CD4-positive, CD25-positive, alpha-beta regulatory T cell (primary cell): ENCODE results near the gene PPIH. TPM values are rescaled to one million over a fixed set of nuclear protein-coding genes. Genes with fewer than 3 reads are reported as not detected.
A peak's percentile ranks its signal among the peaks of the same experiment; 100 is the strongest.

Source experiments
- ATAC-seq, 2 donors: fragments of 150-1000 bp; cut with Tn5 transposase; one replicate each; pipeline ENCODE4 v1.10.0; 2021; ENCODE audit warnings: low read depth in 2 of 2, moderate number of reproducible peaks in 2 of 2, moderate library complexity in 1 of 2
- DNase-seq, 3 donors: peaks; one replicate each; pipeline versions ENCODE4 v3.0.0 to v3.0.0-alpha.2; 2012 to 2022; ENCODE audit warnings: mixed read lengths in 1 of 3
- H3K27ac ChIP-seq: one replicate; pipeline ENCODE4 v1.7.0; 2013; ENCODE audit warnings: mild to moderate bottlenecking, low read length; ENCODE audit not compliant: insufficient read depth, poor library complexity, severe bottlenecking
- H3K27me3 ChIP-seq: one replicate; pipeline ENCODE4 v1.7.0; 2013; ENCODE audit warnings: low read length; ENCODE audit not compliant: control insufficient read depth, insufficient read depth
- H3K36me3 ChIP-seq: one replicate; pipeline ENCODE4 v1.7.0; 2013; ENCODE audit warnings: mild to moderate bottlenecking, low read length, moderate library complexity; ENCODE audit not compliant: control insufficient read depth, insufficient read depth
- H3K4me1 ChIP-seq: 2 replicates; pipeline ENCODE4 v1.7.0; 2013; ENCODE audit warnings: mild to moderate bottlenecking, low read length; ENCODE audit not compliant: insufficient read depth, control insufficient read depth, poor library complexity, severe bottlenecking
- H3K4me3 ChIP-seq: one replicate; pipeline ENCODE4 v1.7.0; 2013; ENCODE audit warnings: low read depth, mild to moderate bottlenecking, low read length, moderate library complexity
- H3K9me3 ChIP-seq, 2 experiments: 1 replicate in 1 of 2; 2 replicates in 1 of 2; pipeline ENCODE4 v1.7.0; 2013; ENCODE audit warnings: low read length in 2 of 2, mild to moderate bottlenecking in 1 of 2, moderate library complexity in 1 of 2; ENCODE audit not compliant: control insufficient read depth in 2 of 2
- H3K27ac Mint-ChIP-seq, 3 donors: one replicate each; pipeline ENCODE4 v1.8.0; 2020 to 2022; ENCODE audit warnings: mild to moderate bottlenecking in 3 of 3, mixed read lengths in 3 of 3, moderate library complexity in 2 of 3
- H3K27me3 Mint-ChIP-seq: one replicate; pipeline ENCODE4 v1.8.0; 2022; ENCODE audit warnings: mild to moderate bottlenecking, mixed read lengths
- H3K36me3 Mint-ChIP-seq: one replicate; pipeline ENCODE4 v1.8.0; 2020; ENCODE audit warnings: mixed read lengths
- H3K4me1 Mint-ChIP-seq, 4 donors: one replicate each; pipeline ENCODE4 v1.8.0; 2020 to 2022; ENCODE audit warnings: mixed read lengths in 4 of 4, mild to moderate bottlenecking in 1 of 4
- H3K4me3 Mint-ChIP-seq, 4 donors: one replicate each; pipeline ENCODE4 v1.8.0; 2020 to 2022; ENCODE audit warnings: mild to moderate bottlenecking in 4 of 4, mixed read lengths in 4 of 4, moderate library complexity in 3 of 4
- H3K9me3 Mint-ChIP-seq, 7 donors: one replicate each; pipeline ENCODE4 v1.8.0; 2020 to 2022; ENCODE audit warnings: mixed read lengths in 7 of 7, mild to moderate bottlenecking in 3 of 7, moderate library complexity in 2 of 7
- polyA plus RNA-seq, 4 donors: library from polyadenylated mRNA; unstranded; fragments of 300-500 nt; fragmentation: Illumina TruSeq; gene quantifications; one replicate each; pipeline ENCODE4 v1.2.3, GENCODE V29; 2021
- total RNA-seq: library from RNA; stranded (reverse); gene quantifications from one replicate; pipeline ENCODE4 v1.2.3, GENCODE V29; 2022

Gene PPIH
- total and polyA plus RNA-seq, 5 donors from 2014 or later, result 29.6 to 72.9 (median 68.4) TPM

GRCh38 chr1:42684139-42684538, 25.9 kb downstream of the PPIH start:
- no peaks in the 10 kb centered on the region for H3K27me3 ChIP-seq
- peaks cover 5% of the 10 kb centered on the region for H3K36me3 ChIP-seq
- peaks cover 25% of the 10 kb centered on the region for H3K36me3 Mint-ChIP-seq
- ATAC-seq (no peak), DNase-seq (peak in 1 of 3 donors; percentile 32)
- H3K4me1 Mint-ChIP-seq, result peaks cover 43 to 84% (median 67%) of the 10 kb centered on the region in 4 donors
- peak overlapping the region; percentile 2 to 98 (median 98) for H3K27ac Mint-ChIP-seq
- no peaks in the 10 kb centered on the region for H3K27me3 Mint-ChIP-seq
- H3K9me3 ChIP-seq, result no peaks in the 10 kb centered on the region
- peak overlapping the region; percentile 95 for H3K4me3 ChIP-seq
- H3K9me3 Mint-ChIP-seq, result no peaks in the 10 kb centered on the region
- peaks cover 71% of the 10 kb centered on the region for H3K4me1 ChIP-seq
- peak overlapping the region; percentile 93 to 99 (median 94) for H3K4me3 Mint-ChIP-seq
- H3K27ac ChIP-seq, result peak overlapping the region; percentile 79

- no peak overlapping the region for H3K27ac ChIP-seq
- DNase-seq, result no peak
Measured at GRCh38 chr1:42686418-42686817, 28.2 kb downstream of the PPIH start.

GRCh38 chr1:42689912-42690311, 31.7 kb downstream of the PPIH start:
- H3K27ac Mint-ChIP-seq, result peak overlapping the region in 2 of 3 donors; percentile 21 to 81
- Histone ChIP-seq H3K27ac (no peak overlapping the region), H3K27me3 (no peaks in the 10 kb centered on the region), H3K4me3 (peak overlapping the region; percentile 41), H3K9me3 (no peaks in the 10 kb centered on the region), H3K36me3 (peaks cover 18% of the 10 kb centered on the region), H3K4me1 (peaks cover 79% of the 10 kb centered on the region)
- ATAC-seq (no peak), DNase-seq (no peak)
- no peaks in the 10 kb centered on the region for H3K9me3 Mint-ChIP-seq
- H3K36me3 Mint-ChIP-seq, result peaks cover 9% of the 10 kb centered on the region
- H3K27me3 Mint-ChIP-seq, result no peaks in the 10 kb centered on the region
- H3K4me3 Mint-ChIP-seq, result peak overlapping the region in 3 of 4 donors; percentile 38 to 56 (median 43)
- peaks cover 60 to 96% (median 84%) of the 10 kb centered on the region in 4 donors for H3K4me1 Mint-ChIP-seq

More at GRCh38 chr1:42686418-42686817, 28.2 kb downstream of the PPIH start:
- peaks cover 66 to 89% (median 79%) of the 10 kb centered on the region in 4 donors for H3K4me1 Mint-ChIP-seq
- ATAC-seq, result no peak
- Histone ChIP-seq H3K9me3 (no peaks in the 10 kb centered on the region), H3K27me3 (no peaks in the 10 kb centered on the region), H3K36me3 (peaks cover 5% of the 10 kb centered on the region), H3K4me1 (peaks cover 84% of the 10 kb centered on the region), H3K4me3 (peak overlapping the region; percentile 95)
- H3K27ac Mint-ChIP-seq, result peak overlapping the region in 1 of 3 donors; percentile 22
- no peaks in the 10 kb centered on the region for H3K9me3 Mint-ChIP-seq
- H3K27me3 Mint-ChIP-seq, result no peaks in the 10 kb centered on the region
- H3K36me3 Mint-ChIP-seq, result peaks cover 25% of the 10 kb centered on the region
- peak overlapping the region; percentile 23 to 78 (median 64) for H3K4me3 Mint-ChIP-seq

- H3K27me3 ChIP-seq, result no peaks in the 10 kb centered on the region
- H3K4me3 ChIP-seq, result peak overlapping the region; percentile 41
- DNase-seq (no peak), ATAC-seq (no peak)
- Mint-ChIP-seq H3K9me3 (no peaks in the 10 kb centered on the region), H3K27me3 (no peaks in the 10 kb centered on the region), H3K4me3 (peak overlapping the region in 3 of 4 donors; percentile 33 to 56 (median 51)), H3K4me1 (peaks cover 55 to 94% (median 81%) of the 10 kb centered on the region in 4 donors), H3K36me3 (peaks cover 16% of the 10 kb centered on the region), H3K27ac (no peak overlapping the region)
- H3K36me3 ChIP-seq, result peaks cover 25% of the 10 kb centered on the region
- no peaks in the 10 kb centered on the region for H3K9me3 ChIP-seq
- H3K4me1 ChIP-seq, result peaks cover 72% of the 10 kb centered on the region
- no peak overlapping the region for H3K27ac ChIP-seq
Measured at GRCh38 chr1:42690477-42691156, 32.4 kb downstream of the PPIH start.

- H3K4me3 ChIP-seq, result peak overlapping the region; percentile 41
- Mint-ChIP-seq H3K27ac (no peak overlapping the region), H3K9me3 (no peaks in the 10 kb centered on the region), H3K4me3 (peak overlapping the region in 3 of 4 donors; percentile 26 to 56 (median 51)), H3K27me3 (no peaks in the 10 kb centered on the region), H3K36me3 (peaks cover 20% of the 10 kb centered on the region), H3K4me1 (peaks cover 57 to 90% (median 80%) of the 10 kb centered on the region in 4 donors)
- no peaks in the 10 kb centered on the region for H3K9me3 ChIP-seq
- no peak overlapping the region for H3K27ac ChIP-seq
- DNase-seq, result no peak
- peaks cover 29% of the 10 kb centered on the region for H3K36me3 ChIP-seq
- no peak for ATAC-seq
- H3K27me3 ChIP-seq, result no peaks in the 10 kb centered on the region
- H3K4me1 ChIP-seq, result peaks cover 67% of the 10 kb centered on the region
Measured at GRCh38 chr1:42691157-42691498, 32.9 kb downstream of the PPIH start.

- peaks cover 40% of the 10 kb centered on the region for H3K36me3 ChIP-seq
- H3K36me3 Mint-ChIP-seq, result peaks cover 29% of the 10 kb centered on the region
- H3K27me3 ChIP-seq, result no peaks in the 10 kb centered on the region
- peak overlapping the region; percentile 7 to 53 (median 11) for H3K4me3 Mint-ChIP-seq
- peak overlapping the region; percentile 2 for H3K4me3 ChIP-seq
- peak overlapping the region in 2 of 3 donors; percentile 0 to 1 for H3K27ac Mint-ChIP-seq
- no peaks in the 10 kb centered on the region for H3K9me3 Mint-ChIP-seq
- no peak for ATAC-seq
- H3K4me1 Mint-ChIP-seq, result peaks cover 57 to 76% (median 67%) of the 10 kb centered on the region in 4 donors
- H3K9me3 ChIP-seq, result no peaks in the 10 kb centered on the region
- H3K4me1 ChIP-seq, result peaks cover 54% of the 10 kb centered on the region
- no peak for DNase-seq
- no peaks in the 10 kb centered on the region for H3K27me3 Mint-ChIP-seq
- H3K27ac ChIP-seq, result no peak overlapping the region
Measured at GRCh38 chr1:42692461-42692860, 34.2 kb downstream of the PPIH start.

- Mint-ChIP-seq H3K4me1 (peaks cover 52 to 72% (median 63%) of the 10 kb centered on the region in 4 donors), H3K36me3 (peaks cover 26% of the 10 kb centered on the region)
Measured at GRCh38 chr1:42692911-42693310, 34.7 kb downstream of the PPIH start.

More at GRCh38 chr1:42692911-42693310, 34.7 kb downstream of the PPIH start:
- Histone ChIP-seq H3K9me3 (no peaks in the 10 kb centered on the region), H3K27ac (no peak overlapping the region), H3K36me3 (peaks cover 41% of the 10 kb centered on the region), H3K27me3 (no peaks in the 10 kb centered on the region), H3K4me1 (peaks cover 49% of the 10 kb centered on the region), H3K4me3 (peak overlapping the region; percentile 2)
- ATAC-seq (no peak), DNase-seq (no peak)
- H3K27ac Mint-ChIP-seq, result peak overlapping the region in 2 of 3 donors; percentile 0 to 1
- H3K4me3 Mint-ChIP-seq, result peak overlapping the region in 3 of 4 donors; percentile 10 to 53 (median 13)
- no peaks in the 10 kb centered on the region for H3K27me3 Mint-ChIP-seq
- no peaks in the 10 kb centered on the region for H3K9me3 Mint-ChIP-seq
